Stimulated activated CD4-positive, alpha-beta T cell treated with anti-CD3 and anti-CD28 coated beads, TNF-alpha, amount 100 ng/mL, for 48 hours (primary cell): ENCODE data around the gene AMMECR1.
"Not testable (repeated sequence)": the region's sequence is repeated elsewhere in the genome, so short reads cannot be mapped to it uniquely, and the experiment has no call there.

Experiments used
- DNase-seq, 3 donors: peaks; one replicate each; pipeline ENCODE4 v3.0.0-alpha.2; 2020; ENCODE audit warnings: low read depth in 3 of 3

The AMMECR1 gene

GRCh38 chrX:110171442-110171841 lies 146.4 kb downstream of the AMMECR1 start:
- no peak for DNase-seq

GRCh38 chrX:110170029-110170428 lies 147.9 kb downstream of the AMMECR1 start:
- no peak for DNase-seq

- DNase-seq: no peak
Observed at GRCh38 chrX:110168585-110168984, 149.3 kb downstream of the AMMECR1 start.

- peak in 2 of 3 donors; percentile 7 to 54 for DNase-seq
Observed at GRCh38 chrX:110167952-110168451, 149.9 kb downstream of the AMMECR1 start.

GRCh38 chrX:110163488-110163887 lies 154.4 kb downstream of the AMMECR1 start:
- DNase-seq: no peak

GRCh38 chrX:110162867-110163266 lies 155.0 kb downstream of the AMMECR1 start:
- no peak for DNase-seq

GRCh38 chrX:110162131-110162530 lies 155.8 kb downstream of the AMMECR1 start:
- DNase-seq: no peak

- DNase-seq: no peak
Observed at GRCh38 chrX:110161361-110161686, 156.6 kb downstream of the AMMECR1 start.

GRCh38 chrX:110159865-110160264 lies 158.0 kb downstream of the AMMECR1 start:
- DNase-seq: no peak

GRCh38 chrX:110159235-110159634 lies 158.7 kb downstream of the AMMECR1 start:
- DNase-seq: no peak

GRCh38 chrX:110157444-110157843 lies 160.4 kb downstream of the AMMECR1 start:
- no peak for DNase-seq

- DNase-seq: no peak
Observed at GRCh38 chrX:110156167-110156754, 161.6 kb downstream of the AMMECR1 start.

GRCh38 chrX:110155759-110156158 lies 162.1 kb downstream of the AMMECR1 start:
- DNase-seq: no peak

- not testable (repeated sequence) for DNase-seq
Observed at GRCh38 chrX:110154328-110154727, 163.6 kb downstream of the AMMECR1 start.

- DNase-seq: no peak
Observed at GRCh38 chrX:110153896-110154295, 164.0 kb downstream of the AMMECR1 start.

- no peak for DNase-seq
Observed at GRCh38 chrX:110153244-110153643, 164.6 kb downstream of the AMMECR1 start.

GRCh38 chrX:110146521-110146920 lies 171.4 kb downstream of the AMMECR1 start:
- peak in 1 of 3 donors; percentile 22 for DNase-seq

- DNase-seq: no peak
Observed at GRCh38 chrX:110145854-110146253, 172.0 kb downstream of the AMMECR1 start.

GRCh38 chrX:110145311-110145710 lies 172.6 kb downstream of the AMMECR1 start:
- DNase-seq: no peak
